SIG-M5 treated with dmso at 0.1 percent for 504 hours (cell line): ENCODE data around the gene INTS13.
A peak's percentile ranks its signal among the peaks of the same experiment; 100 is the strongest.
"Not testable (repeated sequence)": the region's sequence is repeated elsewhere in the genome, so short reads cannot be mapped to it uniquely, and the experiment has no call there.

ENCODE experiments used
- DNase-seq: peaks from one replicate; lab custom pipeline; 2025; ENCODE audit not compliant: unreplicated experiment; lab: John Stamatoyannopoulos, UW

Gene INTS13

DNA sequence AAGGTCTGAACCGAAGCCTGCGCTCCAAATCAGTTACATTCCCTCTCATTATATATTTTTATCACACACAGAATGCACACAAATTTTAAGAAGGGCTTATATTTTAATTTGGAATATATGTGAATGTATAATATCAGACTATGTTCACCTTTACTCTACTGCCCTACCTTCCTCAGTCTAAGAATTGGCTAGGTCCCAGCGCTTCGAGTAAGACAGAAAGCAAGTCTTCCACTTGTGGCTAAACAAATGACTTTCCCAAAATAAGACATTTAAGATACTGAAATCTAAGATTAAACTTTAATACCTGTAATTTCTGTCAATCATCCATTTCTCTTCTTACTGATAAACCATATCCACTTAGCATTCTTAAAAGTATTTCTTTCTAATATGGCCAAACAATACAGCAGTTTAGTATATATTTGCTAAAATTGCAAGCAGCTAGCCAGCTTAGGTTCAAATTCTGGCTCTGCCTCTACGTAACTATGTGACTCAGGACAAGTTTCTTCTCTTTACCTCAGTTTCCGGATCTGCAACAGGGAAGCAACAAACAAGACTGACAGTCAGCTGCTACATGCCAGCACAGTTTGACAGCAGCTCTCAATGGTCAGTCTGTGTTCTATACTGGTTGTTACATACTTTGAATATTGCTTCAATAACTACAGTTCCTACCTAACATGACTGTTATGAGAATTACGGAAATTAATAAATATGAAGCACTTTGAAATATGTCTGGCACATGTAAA lies 2.0 kb downstream of the INTS13 start:
- no peak for DNase-seq

DNA sequence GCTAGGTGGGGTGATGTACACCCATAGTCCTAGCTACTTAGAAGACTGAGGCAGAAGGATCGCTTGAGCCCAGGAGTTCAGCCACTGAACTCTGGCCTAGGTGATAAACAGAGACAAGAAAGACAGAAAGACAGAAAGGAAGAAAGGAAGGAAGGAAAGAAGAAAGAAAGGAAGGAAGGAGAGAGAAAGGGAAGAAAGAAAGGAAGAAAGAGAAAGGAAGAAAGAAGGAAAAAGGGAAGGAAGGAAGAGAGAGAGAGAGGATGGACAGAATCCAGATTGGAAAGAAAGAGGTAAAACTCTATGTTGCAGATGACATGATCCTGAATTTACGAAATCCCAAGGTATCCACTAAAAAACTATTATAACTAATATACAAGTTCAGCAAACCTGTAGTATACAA lies 8.2 kb downstream of the INTS13 start:
- no peak for DNase-seq

DNA sequence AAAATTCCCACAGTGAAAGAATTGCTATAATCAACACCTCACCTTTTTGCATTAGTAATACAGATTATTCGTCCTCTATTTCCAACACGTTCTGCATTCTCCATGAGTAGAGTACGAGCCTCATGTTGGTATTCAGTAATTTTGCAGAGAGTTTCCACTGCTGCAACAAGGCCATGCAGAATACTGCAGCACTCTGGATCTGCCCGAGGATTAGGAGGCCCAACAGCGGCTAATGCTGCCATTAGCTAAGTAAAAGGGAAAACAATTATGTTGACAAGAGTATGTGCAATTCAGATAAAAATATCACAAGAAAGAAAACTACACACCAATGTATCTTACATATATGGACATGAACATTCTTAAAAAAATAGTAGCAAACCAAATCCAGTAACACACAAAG lies 9.1 kb downstream of the INTS13 start:
- no peak for DNase-seq

DNA sequence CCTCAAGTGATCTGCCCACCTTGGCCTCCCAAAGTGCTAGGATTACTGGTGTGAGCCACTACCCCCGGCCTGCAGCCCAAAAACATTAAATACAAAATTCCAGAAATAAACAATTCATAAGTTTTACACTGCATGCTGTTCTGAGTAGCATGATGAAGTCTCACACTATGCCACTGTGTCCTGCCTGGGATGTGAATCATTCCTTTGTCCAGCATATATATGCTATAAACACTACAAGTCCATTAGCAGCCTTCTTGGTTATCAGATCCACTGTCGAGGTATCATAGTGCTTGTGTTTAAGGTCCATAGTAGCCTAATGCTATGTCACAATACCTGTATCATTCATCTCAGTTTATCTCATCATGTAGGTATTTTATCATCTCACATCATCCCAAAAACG lies 15.9 kb downstream of the INTS13 start:
- no peak for DNase-seq

DNA sequence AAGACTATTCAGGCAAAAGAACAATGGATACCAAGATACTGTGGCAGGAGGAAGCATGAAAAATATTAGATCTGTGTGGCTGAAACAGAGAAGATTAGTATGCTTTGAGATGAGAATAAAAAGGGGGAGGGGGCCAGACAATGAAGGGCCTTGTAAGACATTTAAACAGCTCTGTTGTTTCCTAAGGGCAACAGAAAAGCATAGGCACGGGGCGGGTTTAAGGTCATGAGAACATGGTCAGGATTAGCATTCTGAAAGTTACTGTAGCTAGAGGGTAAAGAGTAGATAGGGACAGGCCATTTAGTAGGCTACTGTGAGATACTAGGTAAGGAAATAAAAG lies 18.6 kb downstream of the INTS13 start:
- DNase-seq, result no peak

DNA sequence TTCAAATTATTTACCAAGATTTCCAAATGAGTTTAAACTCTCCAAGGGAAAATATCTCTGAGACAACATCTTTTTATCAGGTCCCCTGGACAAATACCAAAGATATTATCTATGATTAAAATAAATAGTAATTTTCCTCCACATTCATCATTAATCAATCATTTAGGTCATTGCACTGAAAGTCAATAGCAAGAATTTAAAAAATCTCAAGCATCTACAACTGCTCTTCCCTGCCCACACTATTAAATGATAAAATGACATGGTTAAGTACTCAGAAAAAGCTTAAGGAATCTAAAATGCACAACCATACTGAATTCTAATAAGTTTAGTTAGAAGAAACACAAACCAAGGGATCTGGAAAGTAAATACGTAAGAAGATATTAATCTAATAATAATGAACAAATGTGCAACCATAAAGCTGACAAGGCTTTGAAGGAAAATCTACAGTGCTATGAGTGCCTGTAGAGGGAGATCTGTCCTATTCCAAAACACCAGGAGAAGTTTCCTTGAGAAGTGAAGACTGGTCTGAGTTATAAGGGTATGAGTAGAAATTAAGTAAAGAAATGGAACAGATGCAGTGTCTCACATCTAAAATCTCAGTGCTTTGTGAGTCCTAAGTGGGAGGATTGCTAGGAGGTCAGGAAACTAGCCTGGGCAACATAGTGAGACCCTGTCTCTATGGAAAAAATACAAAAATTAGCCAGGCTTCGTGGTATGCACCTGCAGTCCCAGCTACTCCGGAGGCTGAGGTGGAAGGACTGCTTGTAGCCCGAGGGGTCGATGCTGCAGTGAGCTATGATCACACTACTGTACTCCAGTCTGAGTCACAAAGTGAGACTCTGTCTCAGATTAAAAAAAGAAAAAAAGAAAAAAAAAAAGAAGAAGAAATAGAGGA lies 19.2 kb downstream of the INTS13 start:
- no peak for DNase-seq

DNA sequence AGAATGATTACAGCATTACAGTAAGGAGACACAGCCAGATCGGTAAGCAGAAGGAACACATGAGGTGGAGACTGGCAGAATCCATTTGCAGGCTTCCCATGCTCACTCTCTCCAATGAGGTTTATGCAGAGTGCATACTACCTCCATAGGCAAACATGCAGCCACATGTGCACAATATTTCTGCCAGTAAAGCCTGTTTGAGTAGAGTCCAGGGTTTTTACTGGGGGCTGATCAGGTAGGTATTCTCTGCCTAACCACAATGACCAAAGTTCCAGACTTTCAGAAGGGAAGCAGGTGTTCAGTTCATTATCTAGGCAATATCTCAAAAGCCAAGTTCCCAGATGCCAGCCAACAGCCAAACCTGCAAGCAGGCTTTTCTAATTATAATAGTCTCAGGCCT lies 31.1 kb downstream of the INTS13 start:
- no peak for DNase-seq

DNA sequence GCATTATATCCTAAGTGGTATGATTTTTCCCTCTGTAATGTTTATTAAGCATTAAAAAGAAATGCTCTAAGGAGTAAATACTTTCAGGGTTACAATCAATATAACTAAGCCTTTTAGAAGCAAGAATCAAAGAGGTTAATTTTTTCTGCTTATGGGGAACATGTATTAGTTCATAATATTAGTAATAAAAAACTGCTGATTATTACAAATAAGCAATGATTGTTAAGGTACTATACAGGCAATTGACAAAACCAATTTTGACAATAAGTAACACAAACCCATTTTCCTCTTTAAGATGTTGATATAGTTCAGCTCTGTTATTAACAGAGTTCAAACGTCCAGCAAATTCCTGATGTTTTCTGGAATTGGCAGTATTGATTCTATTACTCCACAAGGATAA lies 31.8 kb downstream of the INTS13 start:
- DNase-seq, result no peak

DNA sequence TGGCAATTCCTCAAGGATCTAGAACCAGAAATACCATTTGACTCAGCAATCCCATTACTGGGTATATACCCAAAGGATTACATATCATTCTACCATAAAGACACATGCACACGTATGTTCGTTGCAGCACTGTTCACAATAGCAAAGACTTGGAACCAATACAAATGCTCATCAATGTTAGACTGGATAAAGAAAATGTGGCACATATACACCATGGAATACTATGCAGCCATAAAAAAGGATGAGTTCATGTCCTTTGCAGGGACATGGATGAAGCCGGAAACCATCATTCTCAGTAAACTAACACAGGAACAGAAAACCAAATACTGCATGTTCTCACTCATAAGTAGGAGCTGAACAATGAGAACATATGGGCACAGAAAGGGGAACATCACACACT lies 34.4 kb downstream of the INTS13 start:
- not testable (repeated sequence) for DNase-seq

DNA sequence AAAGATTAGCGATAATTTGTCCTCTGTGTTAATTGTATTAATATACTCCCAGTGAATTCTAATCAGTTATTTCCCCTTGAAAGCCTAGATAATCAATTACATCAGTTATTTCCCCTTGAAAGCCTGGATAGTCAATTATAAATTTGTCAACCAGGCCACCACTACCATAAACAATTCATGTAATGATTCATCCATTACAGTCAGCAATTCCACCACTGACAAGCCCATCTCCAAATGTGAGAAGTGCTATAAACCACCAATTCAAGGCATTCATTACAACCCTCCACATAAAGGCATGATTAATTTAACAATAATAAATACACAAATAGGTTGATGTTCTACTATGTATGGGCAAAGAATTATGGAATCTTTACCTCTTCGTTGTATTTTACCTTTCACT lies 40.9 kb downstream of the INTS13 start:
- no peak for DNase-seq

DNA sequence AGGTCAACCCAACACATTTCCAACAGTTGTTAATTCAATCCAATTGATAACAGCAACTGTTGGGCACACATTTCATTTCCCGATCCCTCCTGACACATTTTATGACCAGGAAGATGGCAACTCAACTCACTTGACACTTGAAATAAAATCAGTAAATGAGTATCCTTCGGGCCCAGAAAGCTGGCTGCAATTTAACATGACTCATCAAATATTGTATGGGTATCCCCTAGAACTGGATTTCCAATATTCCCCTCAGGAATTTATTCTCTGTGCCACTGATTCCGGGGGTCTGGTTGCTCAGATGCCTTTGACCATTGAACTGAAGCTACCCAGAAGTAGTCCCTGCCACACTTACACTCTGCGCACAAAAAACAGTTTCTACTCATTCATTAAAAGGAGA lies 42.1 kb downstream of the INTS13 start:
- no peak for DNase-seq

DNA sequence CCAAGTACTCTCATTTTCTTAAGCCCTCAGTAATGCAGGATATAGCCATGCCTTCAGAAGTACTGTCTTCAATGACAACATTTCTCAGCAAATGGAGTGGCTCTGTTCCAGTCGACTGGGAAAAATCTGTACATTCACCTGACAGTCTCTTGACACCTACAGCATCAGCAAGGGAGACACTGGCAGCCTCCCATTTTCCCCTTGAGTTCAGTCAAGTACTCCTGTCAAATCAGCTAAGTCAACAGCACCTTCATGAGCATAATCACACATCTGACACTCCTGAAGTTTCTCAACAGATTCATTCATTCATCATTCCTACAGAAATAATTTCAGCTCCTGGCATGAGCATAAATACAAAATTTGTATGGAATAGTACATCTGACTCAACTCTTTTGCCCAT lies 46.1 kb downstream of the INTS13 start:
- no peak for DNase-seq

DNA sequence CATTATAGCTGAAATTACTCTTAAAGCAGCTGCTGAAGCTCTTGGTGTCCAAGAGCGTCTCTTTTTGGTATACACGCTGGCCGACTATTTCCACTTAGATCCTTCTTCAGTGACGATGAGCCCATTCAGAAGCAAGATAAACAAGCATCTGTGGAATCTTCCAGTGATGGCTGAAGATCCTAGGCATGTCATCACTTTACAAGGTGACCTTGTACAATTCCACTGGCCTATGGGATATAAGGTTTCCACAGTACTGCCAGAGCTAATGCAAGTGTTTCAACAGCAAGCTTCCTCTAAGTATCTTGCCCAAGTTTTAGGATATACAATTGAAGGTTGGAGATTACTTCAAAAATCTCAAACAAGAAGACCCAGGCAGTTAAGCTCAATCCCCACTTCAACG lies 47.0 kb downstream of the INTS13 start:
- DNase-seq, result no peak

DNA sequence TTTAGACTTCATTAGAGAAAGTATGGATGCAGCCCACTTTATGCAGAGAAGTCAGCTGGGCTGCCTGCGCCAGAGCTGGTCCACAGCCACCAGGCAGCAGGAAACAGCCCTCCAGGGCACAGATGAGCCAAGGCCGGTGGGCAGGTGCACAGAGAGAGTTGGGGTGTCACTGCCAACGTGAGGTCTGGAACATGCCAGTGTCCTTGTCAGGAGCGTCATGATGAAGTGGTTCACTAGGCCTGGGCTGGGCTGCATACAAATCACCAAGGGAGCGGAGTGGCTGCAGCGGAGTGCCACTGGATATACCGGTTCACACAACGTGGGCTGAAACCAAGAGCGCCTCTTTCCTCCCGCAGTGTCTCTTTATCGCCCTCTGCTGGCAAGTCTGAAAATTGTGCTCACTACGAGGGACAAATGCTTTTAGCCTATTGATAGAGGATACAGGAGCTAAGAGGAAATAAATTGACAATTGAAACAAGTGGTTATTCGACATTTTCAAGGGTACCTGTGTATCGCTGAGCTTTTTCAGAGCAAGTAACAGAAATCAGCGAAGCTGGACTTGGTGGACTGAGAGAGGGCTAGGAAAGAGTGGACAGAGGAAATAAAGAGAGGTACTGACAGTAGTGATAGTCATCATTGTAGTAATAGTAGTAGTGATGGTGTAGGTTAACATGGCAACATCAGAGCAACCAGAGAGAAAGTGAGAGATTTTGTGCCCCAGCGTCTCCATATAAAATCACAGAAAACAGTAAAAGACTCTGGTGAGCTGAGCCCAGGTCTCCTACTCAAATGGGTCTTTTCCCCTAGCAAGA lies 52.8 kb downstream of the INTS13 start:
- DNase-seq, result peak; percentile 92

DNA sequence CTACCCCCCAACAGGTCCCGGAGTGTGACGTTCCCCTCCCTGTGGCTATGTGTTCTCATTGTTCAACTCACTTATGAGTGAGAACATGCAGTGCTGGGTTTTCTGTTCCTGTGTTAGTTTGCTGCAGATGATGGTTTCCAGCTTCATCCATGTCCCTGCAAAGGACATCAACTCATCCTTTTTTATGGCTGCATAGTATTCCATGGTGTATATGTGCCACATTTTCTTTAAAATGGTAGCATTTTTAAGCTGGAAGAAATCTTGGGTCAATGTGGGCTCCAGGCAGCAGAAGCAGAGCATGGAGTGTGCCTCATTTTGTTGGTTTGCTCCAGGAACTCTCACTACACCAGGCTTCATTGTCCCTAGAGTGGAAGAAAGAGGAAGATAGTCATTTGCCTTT lies 57.2 kb downstream of the INTS13 start:
- DNase-seq, result no peak

DNA sequence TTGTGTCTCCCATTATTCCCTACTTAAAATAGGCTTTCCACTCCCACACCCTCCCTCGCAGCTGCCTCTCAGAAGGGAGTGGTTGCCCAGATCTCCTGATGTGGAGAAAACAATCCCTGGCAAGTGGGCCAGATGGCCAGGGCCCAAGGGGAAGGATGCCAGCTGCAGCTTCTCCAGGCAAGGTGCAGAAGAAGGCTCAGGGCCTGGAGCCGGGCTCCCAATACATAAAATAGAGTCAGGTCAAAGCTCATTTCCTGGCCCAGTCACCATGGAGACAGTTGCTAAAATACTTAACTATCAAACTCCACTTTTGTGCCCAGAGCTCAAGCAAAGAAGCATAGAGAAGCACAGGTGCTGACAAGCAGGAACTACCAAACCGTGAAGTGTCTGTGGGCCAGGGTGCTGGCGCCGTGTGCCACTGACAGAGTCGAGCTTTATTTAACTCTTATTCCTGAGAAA lies 59.1 kb downstream of the INTS13 start:
- DNase-seq, result no peak

DNA sequence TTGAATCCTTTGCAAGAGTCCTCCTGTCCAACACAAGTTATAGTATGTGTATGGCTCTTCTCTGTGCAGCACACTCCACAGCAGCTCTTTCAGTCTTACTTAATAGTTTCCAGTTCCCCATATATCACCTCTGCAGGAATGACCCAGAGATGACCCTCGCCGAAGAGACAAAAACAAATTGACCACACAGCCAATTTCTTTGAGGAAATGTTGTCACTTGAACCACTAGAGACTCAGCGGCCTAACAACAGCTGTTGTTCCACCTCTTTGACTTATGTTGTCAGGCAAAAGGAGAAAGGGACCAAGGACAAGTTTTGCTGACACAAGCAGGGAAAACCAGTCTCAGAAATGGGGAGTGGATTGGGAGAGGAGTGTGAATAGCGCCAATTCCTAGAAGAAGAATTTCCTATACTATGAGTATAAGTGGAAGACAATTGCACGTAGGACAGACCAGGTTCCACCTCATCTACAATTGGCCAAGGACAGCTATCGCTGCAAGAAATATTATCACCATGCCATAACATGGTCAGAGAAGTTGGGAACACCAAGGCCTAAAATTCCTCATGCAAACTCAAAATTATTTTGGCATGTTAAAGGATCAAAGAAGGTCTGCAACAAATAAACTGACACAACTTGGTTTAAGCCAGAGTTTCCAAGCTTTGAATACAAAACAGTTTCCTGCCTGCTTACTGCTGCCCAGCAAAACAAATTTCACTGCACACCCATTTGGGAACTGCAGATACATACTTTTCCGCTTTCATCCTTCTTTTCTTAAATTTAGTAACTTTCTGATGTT lies 63.1 kb downstream of the INTS13 start:
- DNase-seq, result peak; percentile 89

DNA sequence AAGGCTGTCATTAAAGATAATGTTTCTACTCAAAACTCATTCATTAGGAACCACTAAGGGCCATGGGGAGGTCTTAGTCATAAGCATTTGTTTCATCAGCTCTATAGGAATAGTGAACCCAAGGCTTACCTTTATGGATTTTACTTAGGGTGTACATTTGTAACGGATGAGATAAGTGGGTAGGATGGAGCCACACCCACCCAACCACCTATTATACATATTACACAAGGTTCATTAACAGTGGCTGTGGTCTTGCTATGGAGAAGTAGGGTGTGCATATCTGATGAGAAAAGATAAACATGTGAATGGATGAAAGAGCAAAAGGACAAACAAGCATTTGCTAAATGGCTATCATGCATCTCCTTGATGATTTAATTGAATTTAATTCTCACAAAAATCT lies 65.2 kb downstream of the INTS13 start:
- peak; percentile 16 for DNase-seq

DNA sequence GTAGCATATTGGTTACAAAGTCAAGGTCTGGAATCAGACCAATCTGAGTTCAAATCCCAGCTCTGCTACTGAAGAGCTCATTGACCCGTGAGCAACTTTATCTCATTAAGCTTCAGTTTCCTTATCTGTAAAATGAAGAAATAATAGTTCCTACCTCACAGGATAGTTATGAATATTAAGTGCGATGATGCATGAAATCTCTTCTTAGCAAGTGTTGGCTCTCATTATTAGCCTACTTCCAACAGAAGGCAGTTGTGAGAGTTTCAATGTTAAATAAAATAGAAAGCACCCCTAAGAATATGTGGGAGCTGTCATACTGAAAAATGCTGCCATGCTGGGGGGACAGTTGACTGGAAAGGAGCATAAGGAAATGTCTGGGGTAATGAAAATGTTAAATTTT lies 65.8 kb downstream of the INTS13 start:
- no peak for DNase-seq

DNA sequence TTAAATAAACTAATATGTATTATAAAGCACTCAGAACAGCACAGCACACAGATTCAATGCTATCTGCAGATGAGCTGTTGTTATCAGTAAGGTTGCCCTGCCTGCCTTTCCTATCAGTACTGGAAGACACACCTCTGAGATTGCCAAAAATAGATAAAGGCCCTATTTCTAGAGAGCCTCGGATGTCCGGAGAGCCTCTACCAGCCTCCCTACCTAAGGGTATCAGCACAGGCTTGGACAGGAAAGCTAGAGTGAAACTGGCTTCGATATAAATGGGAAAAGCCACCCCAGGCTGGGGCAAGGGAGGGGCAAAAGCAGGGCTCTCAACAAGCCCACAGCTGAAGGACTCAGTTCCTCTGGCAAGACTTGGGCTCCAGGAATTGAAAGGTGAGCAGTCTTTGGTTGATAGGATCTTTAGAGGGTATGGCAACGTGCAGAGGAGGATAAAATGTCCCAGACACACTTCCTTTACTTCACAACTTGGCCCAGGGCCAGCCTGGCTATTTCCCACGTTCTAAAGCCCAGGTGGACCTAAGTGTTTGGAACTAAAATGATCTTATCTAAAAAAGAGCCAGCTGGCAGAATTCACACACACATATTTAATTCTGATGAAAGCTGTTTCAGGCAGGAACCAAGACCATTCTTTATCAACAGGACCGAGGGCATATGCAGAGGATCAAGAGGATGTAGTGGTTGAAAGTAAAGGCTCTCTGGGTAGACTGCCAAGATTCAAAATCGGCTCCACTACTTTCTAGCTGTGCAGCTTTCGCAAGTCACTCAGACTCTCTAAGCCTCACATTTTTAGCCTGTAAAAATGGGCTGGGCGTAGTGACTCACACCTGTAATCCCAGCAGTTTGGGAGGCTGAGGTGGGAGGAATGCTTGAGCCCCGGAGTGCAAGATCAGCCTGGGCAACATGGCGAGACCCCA lies 67.0 kb downstream of the INTS13 start:
- peak; percentile 68 for DNase-seq
